ENCODE results near the gene PTRH2. TPM values are rescaled to one million over a fixed set of nuclear protein-coding genes. Genes with fewer than 3 reads are reported as not detected.

The PTRH2 gene
- total RNA-seq, 1 experiment from 2014 or later, result 59.6 TPM

DNA sequence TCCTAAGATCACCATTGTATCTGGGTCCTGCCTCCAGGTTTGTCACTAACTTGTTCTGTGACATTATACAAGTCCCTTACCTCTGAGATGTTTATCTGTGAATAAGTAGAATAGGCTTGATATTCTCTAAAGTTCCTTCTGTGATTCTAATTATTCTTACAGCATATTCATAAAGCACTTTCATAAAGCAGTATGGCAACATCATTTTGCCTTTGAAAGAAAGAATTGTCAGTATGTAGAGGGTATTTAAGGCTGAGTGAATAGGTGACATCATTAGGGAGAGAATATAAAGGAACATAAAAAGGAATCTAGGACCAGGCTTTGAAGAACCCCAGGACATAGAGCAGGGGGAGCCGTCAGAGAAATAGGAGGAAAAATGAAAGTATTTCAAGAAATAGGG lies 15.8 kb upstream of the PTRH2 start:
- no peak overlapping the region for H3K4me3 ChIP-seq (replicated peaks in 1 of 2; ENCODE audit: low read depth in 1 of 2, low read length in 2 of 2)
- H3K27me3 ChIP-seq (ENCODE audit: insufficient read depth, low read length), result no peaks in the 10 kb centered on the region
- no peaks in the 10 kb centered on the region for H3K4me1 ChIP-seq (ENCODE audit: control insufficient read depth in 1 of 2, insufficient read depth in 2 of 2, low read length in 2 of 2)
- no peak overlapping the region for H3K27ac ChIP-seq (ENCODE audit: low read depth, low read length)
- no peaks in the 10 kb centered on the region for H3K9me3 ChIP-seq (ENCODE audit: control insufficient read depth in 1 of 2, insufficient read depth in 1 of 2, low read depth in 1 of 2, low read length in 2 of 2)
- TF ChIP-seq, protein P1, sequence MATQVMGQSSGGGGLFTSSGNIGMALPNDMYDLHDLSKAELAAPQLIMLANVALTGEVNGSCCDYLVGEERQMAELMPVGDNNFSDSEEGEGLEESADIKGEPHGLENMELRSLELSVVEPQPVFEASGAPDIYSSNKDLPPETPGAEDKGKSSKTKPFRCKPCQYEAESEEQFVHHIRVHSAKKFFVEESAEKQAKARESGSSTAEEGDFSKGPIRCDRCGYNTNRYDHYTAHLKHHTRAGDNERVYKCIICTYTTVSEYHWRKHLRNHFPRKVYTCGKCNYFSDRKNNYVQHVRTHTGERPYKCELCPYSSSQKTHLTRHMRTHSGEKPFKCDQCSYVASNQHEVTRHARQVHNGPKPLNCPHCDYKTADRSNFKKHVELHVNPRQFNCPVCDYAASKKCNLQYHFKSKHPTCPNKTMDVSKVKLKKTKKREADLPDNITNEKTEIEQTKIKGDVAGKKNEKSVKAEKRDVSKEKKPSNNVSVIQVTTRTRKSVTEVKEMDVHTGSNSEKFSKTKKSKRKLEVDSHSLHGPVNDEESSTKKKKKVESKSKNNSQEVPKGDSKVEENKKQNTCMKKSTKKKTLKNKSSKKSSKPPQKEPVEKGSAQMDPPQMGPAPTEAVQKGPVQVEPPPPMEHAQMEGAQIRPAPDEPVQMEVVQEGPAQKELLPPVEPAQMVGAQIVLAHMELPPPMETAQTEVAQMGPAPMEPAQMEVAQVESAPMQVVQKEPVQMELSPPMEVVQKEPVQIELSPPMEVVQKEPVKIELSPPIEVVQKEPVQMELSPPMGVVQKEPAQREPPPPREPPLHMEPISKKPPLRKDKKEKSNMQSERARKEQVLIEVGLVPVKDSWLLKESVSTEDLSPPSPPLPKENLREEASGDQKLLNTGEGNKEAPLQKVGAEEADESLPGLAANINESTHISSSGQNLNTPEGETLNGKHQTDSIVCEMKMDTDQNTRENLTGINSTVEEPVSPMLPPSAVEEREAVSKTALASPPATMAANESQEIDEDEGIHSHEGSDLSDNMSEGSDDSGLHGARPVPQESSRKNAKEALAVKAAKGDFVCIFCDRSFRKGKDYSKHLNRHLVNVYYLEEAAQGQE (IDR thresholded peaks at IDR 0.05; ENCODE audit: low read depth), result no peak
- TF ChIP-seq, protein P2, sequence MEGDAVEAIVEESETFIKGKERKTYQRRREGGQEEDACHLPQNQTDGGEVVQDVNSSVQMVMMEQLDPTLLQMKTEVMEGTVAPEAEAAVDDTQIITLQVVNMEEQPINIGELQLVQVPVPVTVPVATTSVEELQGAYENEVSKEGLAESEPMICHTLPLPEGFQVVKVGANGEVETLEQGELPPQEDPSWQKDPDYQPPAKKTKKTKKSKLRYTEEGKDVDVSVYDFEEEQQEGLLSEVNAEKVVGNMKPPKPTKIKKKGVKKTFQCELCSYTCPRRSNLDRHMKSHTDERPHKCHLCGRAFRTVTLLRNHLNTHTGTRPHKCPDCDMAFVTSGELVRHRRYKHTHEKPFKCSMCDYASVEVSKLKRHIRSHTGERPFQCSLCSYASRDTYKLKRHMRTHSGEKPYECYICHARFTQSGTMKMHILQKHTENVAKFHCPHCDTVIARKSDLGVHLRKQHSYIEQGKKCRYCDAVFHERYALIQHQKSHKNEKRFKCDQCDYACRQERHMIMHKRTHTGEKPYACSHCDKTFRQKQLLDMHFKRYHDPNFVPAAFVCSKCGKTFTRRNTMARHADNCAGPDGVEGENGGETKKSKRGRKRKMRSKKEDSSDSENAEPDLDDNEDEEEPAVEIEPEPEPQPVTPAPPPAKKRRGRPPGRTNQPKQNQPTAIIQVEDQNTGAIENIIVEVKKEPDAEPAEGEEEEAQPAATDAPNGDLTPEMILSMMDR (IDR thresholded peaks at IDR 0.05 in 2 of 3, conservative IDR thresholded peaks at IDR 0.05 in 1 of 3; ENCODE audit: borderline replicate concordance in 1 of 3, insufficient read depth in 1 of 3, low read depth in 2 of 3, low read length in 2 of 3), result no peak
- TF ChIP-seq ZNF274 (IDR thresholded peaks at IDR 0.05; ENCODE audit: low read depth, low read length) (no peak), SIN3A (IDR thresholded peaks at IDR 0.05; ENCODE audit: low read depth) (no peak), ELF1 (IDR thresholded peaks at IDR 0.05; ENCODE audit: borderline replicate concordance, low read depth) (no peak), CEBPB (IDR thresholded peaks at IDR 0.05; ENCODE audit: low read depth) (no peak), YY1 (IDR thresholded peaks at IDR 0.05; ENCODE audit: extremely low read depth, insufficient replicate concordance, low read depth, low read length) (no peak), ZFX (IDR thresholded peaks at IDR 0.05) (no peak), POLR2A (IDR thresholded peaks at IDR 0.05; ENCODE audit: borderline replicate concordance, extremely low read depth, insufficient read depth, insufficient read length) (no peak), FOSL1 (IDR thresholded peaks at IDR 0.05; ENCODE audit: low read depth) (no peak), POLR2AphosphoS5 (IDR thresholded peaks at IDR 0.05; ENCODE audit: low read depth, low read length) (no peak), EGR1 (IDR thresholded peaks at IDR 0.05; ENCODE audit: low read depth) (no peak), SRF (IDR thresholded peaks at IDR 0.05; ENCODE audit: low read depth) (no peak), SP1 (IDR thresholded peaks at IDR 0.05; ENCODE audit: low read depth) (no peak), EZH2phosphoT487 (IDR thresholded peaks at IDR 0.05; ENCODE audit: borderline replicate concordance) (no peak), JUND (IDR thresholded peaks at IDR 0.05) (no peak)
- TF ChIP-seq, protein P3, sequence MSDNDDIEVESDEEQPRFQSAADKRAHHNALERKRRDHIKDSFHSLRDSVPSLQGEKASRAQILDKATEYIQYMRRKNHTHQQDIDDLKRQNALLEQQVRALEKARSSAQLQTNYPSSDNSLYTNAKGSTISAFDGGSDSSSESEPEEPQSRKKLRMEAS (IDR thresholded peaks at IDR 0.05), result no peak
- TF ChIP-seq, protein P4, sequence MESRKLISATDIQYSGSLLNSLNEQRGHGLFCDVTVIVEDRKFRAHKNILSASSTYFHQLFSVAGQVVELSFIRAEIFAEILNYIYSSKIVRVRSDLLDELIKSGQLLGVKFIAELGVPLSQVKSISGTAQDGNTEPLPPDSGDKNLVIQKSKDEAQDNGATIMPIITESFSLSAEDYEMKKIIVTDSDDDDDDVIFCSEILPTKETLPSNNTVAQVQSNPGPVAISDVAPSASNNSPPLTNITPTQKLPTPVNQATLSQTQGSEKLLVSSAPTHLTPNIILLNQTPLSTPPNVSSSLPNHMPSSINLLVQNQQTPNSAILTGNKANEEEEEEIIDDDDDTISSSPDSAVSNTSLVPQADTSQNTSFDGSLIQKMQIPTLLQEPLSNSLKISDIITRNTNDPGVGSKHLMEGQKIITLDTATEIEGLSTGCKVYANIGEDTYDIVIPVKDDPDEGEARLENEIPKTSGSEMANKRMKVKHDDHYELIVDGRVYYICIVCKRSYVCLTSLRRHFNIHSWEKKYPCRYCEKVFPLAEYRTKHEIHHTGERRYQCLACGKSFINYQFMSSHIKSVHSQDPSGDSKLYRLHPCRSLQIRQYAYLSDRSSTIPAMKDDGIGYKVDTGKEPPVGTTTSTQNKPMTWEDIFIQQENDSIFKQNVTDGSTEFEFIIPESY (IDR thresholded peaks at IDR 0.05; ENCODE audit: extremely low read depth, insufficient replicate concordance, low read length), result no peak
- TF ChIP-seq, protein P5, sequence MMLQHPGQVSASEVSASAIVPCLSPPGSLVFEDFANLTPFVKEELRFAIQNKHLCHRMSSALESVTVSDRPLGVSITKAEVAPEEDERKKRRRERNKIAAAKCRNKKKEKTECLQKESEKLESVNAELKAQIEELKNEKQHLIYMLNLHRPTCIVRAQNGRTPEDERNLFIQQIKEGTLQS (IDR thresholded peaks at IDR 0.05), result no peak
- no peak for ATAC-seq
- H3K9ac ChIP-seq (ENCODE audit: low read length), result no peak overlapping the region
- ChIA-PET CTCF (interaction anchor here (1.3 kb wide), 1 partner anchor 136 kb away, joined by 3 read pairs; no protein-coding TSS in a partner anchor), RAD21 (ENCODE audit: low non-redundant PET in 1 of 2, low total read pairs in 2 of 2, uncharacterized antibody in 2 of 2, unreplicated experiment in 2 of 2) (no interaction called here), POLR2A (no interaction called here)
- no peak for DNase-seq (ENCODE audit: low read depth, low spot score)
- H3K79me2 ChIP-seq (ENCODE audit: insufficient read depth, low read length), result peaks cover 94% of the 10 kb centered on the region
- H3K36me3 ChIP-seq (ENCODE audit: control insufficient read depth in 1 of 2, insufficient read depth in 2 of 2, low read length in 2 of 2), result no peaks in the 10 kb centered on the region
- no peak overlapping the region for H2AFZ ChIP-seq (ENCODE audit: low read depth, low read length, poor library complexity, severe bottlenecking)
- H3K4me2 ChIP-seq (ENCODE audit: low read length), result no peak overlapping the region
- H4K20me1 ChIP-seq (ENCODE audit: insufficient read depth), result peaks cover 17% of the 10 kb centered on the region; the same call in 1 of the 2 replicates
- no TSS peak for BruUV-seq (replicated peaks)
- H3K9me2 ChIP-seq (ENCODE audit: insufficient read depth), result no peaks in the 10 kb centered on the region
- intact Hi-C loops (cut with micrococcal nuclease), result no loop called here
